Heart left ventricle (tissue), 13 donors: ENCODE results near the gene SRPK1.

Experiments used
- POLR2A ChIP-seq, 2 donors: fragments of 450-650 bp; IDR thresholded peaks; one replicate each; pipeline ENCODE4 v1.6.1; 2017; ENCODE audit warnings: antibody characterized with exemption in 2 of 2, mild to moderate bottlenecking in 2 of 2, moderate library complexity in 2 of 2
- TF ChIP-seq, protein P1 (sequence below), 12 donors: fragments of 200-600 bp; sonication (generic) in 4 of 12; IDR thresholded peaks; one replicate each; pipeline versions ENCODE4 v1.5.0 to v1.8.0; 2018 to 2022; ENCODE audit warnings: antibody characterized with exemption in 12 of 12, mild to moderate bottlenecking in 5 of 12
- donor health status: ischemic (EF 13 %, LVEDD 7.1; RV severe dilation, severe dysfunction).
- donor health status: DM: no; HTN: yes; CAD: no.
- donor health status: DM: no; HTN: no; CAD: no.
- donor health status: ischemic (EF 25% LVEDD 6.9; RV normal size, moderate dysfunction).
- donor health status: ischemic (EF 25% LVEDD 5.7; RV mildly dilated, moderate dysfunction).
- donor health status: ischemic (EF 35%, LVEDD 5.7; RV mildly dilated, moderate dysfunction).
- donor health status: nonischemic (EF 11% LVEDD 7.7; RV severe dilation, severe dysfunction).
- donor health status: DM: yes; HTN: yes; CAD: no.
- donor health status: PGD.
- donor health status: ischemic (EF 29% LVEDD 5.4; RV normal size, mild dysfunction).
- donor health status: nonischemic (EF 23%, LVEDD 6.1; RV moderate dilation, normal function).

DNA sequence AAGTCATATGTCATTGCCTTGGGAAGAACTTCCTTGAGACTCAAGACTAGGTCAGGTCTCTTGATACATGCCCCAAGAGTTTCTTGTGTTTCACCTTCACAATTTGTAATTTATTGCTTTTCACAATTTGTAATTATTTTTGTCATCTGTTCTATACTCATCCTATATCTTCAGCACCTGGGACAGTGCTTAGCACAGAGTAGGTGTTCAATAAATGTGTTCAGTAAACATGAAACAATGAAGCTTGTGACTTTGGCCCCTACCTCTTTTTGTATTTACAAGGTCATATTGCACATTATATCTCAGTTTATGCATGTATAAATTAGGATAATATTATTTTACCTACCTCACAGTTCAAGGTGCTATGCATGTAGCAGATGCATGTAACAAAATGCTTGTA, 21.5 kb upstream of the SRPK1 start:
- TF ChIP-seq, protein P1, sequence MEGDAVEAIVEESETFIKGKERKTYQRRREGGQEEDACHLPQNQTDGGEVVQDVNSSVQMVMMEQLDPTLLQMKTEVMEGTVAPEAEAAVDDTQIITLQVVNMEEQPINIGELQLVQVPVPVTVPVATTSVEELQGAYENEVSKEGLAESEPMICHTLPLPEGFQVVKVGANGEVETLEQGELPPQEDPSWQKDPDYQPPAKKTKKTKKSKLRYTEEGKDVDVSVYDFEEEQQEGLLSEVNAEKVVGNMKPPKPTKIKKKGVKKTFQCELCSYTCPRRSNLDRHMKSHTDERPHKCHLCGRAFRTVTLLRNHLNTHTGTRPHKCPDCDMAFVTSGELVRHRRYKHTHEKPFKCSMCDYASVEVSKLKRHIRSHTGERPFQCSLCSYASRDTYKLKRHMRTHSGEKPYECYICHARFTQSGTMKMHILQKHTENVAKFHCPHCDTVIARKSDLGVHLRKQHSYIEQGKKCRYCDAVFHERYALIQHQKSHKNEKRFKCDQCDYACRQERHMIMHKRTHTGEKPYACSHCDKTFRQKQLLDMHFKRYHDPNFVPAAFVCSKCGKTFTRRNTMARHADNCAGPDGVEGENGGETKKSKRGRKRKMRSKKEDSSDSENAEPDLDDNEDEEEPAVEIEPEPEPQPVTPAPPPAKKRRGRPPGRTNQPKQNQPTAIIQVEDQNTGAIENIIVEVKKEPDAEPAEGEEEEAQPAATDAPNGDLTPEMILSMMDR (IDR thresholded peaks at IDR 0.05) = no peak
- TF ChIP-seq POLR2A (IDR thresholded peaks at IDR 0.05) = no peak
